HG02938 (cell line): ENCODE results near the gene CELSR3.

Experiments
- ATAC-seq: cut with Tn5 transposase; IDR thresholded peaks from one replicate; pipeline ENCODE4 v1.9.1; 2021; ENCODE audit warnings: mild to moderate bottlenecking, moderate library complexity; ENCODE audit not compliant: unreplicated experiment

CELSR3 gene

DNA sequence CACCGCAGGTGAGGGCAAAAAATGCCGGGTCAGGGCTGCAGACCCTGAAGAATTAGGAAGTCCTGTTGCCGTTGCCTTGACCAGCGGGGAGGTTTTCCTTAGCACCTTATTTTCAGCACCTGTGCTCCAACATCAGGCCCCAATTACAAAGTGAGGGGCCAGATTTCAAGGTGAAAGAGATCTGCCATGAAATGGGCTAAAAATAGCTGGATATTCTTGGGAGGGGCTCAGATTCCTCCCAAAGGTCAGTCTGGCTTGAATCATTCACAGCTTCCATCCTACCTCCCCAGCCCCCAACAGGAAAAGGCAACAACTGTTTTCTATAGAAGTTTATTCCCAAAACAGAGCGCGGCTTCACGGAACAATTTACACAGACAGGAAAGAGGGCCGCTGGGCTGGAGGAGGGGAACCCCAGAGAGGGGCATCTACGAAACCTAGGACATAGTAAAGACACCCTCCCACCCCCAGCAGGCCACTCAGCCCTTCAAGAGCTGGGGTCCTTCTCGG lies 26.5 kb downstream of the CELSR3 start:
- no peak for ATAC-seq

GRCh38 chr3:48635222-48636021 lies 27.3 kb downstream of the CELSR3 start, which contains the start of gene SLC26A6:
TSS of gene SLC26A6 (minus strand) at chr3:48635461. CDS start at chr3:48635393, 68 bp downstream.
- ATAC-seq: peak; percentile 80

DNA sequence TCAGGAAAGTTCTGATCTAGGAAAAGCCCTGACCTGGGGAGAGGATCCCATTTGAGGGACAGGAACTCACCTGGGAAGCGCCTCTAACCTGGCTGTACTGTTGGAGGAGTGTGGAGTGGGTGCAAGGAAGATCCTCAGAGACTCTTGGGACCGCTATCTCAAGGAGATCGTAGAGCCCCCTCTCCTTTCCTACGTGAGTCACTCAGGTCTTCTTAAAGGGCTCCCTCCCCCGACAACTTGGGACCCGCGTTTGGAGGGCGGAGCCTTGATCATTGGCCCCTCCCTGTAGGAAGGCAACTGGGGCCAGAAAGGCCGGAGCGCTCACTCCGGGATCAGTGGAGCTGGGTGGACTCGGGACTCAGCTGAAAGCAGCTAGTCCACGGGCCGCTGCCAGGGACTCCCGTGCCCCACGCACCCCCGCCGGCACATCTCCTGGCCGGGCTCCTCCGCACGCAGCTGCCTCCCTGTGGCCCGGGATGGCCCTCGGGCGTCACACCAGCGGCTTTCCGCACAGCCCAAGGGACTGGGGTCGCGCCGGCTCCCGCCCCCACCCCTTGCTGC lies 27.9 kb downstream of the CELSR3 start:
- peak; percentile 22 for ATAC-seq

GRCh38 chr3:48633743-48634142 lies 28.9 kb downstream of the CELSR3 start:
- ATAC-seq: no peak

- ATAC-seq: no peak
These were observed 29.4 kb downstream of the CELSR3 start for GRCh38 chr3:48633256-48633655.

DNA sequence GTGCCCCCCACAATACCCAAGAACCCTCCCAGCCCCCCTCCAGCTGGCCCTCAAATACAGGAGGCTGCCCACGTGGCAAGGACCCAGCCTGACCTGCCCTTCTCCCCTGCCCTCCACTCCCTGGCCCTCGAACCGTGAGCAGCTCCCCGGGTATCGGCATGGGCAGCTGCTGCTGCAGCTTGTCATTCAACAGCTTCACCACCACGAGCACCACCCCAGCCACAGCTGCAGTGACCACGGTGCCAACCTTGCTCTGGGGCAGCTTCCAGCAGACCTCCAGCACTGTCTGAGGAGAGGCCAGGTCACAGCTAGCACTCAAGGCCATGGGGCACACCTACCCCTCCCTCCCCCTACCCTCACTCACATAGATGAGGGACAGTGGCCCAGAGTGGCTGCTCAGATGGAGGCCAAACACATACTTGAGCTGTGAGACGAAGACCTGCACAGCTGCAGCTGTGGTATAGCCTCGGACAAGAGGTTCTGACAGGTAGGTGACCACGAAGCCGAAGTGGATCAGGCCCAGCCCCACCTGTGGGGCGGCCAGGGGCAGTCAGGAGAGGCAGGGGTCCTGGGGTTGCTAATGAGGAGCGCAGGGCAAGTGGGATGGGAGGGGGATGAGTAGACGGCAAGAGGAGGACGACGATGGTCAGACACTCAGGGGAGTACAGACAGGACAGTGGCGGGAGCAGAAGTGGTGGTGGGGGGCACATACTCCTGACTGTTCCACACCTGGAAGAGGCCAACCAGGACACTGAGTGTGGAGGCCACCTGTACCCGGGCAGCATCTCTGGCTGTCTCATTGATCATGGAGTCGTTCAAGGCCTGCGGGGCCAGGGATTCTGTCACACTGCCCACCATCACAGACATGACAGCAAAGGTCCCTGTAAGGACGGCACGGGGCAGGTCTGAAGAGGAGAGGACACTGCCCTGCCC lies 30.9 kb downstream of the CELSR3 start:
- ATAC-seq: no peak

DNA sequence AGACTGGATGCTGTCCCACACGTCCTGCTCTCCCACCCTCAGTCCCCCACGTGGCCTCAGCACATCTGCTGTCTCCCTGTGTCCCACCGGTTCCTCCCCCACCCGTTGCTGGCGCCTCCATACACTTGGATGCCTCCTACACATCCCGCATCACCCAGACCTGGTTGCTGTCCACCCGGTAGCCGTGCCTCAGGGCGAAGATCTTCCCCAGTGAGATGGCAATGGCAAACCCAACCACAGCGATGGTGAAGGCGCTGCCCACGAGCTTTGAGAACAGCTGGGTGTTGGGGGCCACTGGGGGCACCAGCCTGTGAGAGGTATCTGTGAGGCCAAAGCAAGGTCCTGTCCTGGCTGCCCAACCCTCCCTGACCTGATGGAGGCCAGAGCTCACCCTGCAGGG lies 31.9 kb downstream of the CELSR3 start:
- ATAC-seq: no peak

- ATAC-seq: no peak
These were observed 32.3 kb downstream of the CELSR3 start for GRCh38 chr3:48630407-48630806.

DNA sequence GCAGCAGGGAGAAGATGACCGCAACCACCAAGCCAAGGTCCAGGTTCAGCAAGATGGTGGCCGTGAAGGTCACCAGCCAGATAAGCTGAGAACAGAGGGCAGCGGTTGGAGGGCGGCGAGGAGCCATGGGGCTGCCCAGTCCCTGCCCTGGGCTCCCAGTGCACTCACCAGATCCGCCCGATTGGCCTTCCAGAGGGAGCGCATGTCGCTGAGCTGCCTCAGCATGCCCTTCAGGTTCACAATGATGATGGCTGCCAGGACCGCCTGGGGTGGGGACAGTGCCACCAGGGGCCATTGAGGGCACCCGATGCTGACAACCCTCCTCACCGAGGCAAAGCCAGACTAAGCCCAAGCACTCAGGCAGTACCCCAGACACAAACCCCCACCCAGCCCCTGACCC lies 32.8 kb downstream of the CELSR3 start:
- ATAC-seq: no peak

DNA sequence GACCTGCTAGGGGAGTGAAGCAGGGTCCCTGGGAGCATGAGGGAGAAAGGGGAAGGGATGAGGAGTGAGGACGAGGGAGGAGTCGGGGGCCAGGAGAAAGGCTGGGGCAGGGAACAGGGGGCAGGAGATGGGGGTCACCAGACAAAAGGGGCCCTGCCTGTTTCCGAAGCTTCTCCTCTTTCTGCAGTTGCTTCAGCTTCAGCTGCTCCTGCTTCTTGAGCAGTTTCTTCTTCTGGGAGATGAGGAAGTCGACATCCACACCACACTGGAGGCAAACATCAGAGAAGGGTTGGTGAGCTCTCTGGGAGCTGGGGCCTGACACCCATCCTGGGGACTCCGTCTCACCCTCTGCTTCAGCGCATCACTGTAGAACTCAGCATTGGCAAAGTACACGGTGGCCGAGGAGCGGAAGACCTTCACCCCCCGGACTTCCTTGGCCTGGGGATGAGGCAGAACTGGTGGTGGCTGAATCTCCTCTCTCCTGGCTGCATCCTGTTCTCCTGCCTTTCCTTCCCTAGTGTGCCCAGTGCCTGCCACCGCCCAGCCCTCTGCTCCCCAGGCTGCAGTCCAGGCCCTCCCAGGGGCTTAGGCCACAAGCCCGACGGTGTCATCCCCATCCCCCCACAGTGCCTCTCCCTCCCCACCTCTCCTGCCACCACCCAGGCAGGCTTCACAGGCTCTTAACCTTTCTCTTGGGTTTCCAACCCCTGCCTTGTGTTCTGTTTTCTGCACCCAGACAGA lies 34.2 kb downstream of the CELSR3 start:
- ATAC-seq: no peak

DNA sequence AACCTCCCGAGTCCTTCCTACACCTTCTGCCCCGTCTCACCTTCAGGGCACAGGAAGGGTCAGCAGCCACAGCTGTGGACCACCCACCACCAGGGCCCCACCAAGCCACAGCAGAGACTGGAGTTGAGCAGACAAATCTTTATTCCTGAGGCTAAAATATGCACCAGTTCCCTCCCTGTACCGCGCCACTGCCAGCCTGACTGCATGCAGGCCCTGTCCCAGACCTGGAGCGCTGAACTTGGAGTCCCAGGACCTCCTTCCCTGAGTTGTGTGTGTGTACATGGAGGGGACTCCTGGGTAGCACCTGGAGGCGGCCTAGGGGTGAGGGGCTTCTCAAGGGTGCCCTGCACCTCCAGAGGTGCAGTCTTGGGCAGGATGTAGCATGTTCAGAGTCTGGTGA lies 37.1 kb downstream of the CELSR3 start:
- no peak for ATAC-seq

DNA sequence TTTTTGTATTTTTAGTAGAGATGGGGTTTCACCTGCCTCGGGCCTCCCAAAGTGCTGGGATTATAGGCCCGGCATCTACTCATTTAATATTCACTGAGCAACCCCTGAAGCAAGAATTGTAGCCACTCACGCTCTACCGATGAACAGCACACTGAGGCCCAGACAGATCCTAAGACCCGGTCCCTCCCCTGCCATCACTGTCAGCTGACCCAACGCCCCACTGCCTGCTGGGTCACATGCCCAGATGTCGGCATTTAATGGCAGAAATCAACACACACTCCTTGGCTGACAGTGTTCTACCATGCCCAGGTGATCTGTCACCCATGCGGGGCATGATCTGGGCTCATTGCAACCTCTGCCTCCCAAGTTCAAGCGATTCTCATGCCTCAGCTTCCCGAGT lies 37.9 kb downstream of the CELSR3 start:
- no peak for ATAC-seq

DNA sequence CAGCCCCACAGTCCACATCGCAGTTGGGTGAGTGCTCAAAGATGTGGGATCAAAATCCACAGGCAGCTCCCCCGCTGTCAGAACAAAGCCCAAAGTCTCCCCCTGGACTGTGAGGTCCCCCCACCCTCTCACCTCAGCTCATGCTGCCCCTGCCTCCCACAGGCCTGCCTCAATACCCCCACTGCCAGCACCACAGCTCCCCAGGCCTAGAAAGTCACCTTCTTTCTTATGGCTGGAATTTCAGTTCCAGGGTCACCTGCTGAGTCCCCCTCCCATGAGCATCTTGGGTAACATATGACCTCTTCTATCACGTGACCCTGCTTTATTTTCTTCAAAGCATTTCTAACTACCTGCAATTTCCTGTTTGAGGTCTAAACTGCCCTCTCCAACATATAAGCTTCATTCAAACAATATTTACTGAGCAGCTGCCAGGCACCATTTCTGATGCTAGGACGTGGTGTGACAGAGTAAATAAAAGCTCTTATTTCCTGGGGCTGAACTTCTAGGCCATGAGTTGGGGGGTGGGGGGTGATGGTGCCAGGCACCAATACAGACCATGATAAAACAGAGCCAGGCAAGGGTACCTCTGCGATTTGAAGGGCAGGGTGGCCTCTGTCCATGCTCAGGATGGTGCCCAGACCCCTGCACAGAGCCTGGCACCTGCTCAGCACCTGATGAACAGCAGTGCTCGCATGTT lies 38.7 kb downstream of the CELSR3 start:
- ATAC-seq: no peak

DNA sequence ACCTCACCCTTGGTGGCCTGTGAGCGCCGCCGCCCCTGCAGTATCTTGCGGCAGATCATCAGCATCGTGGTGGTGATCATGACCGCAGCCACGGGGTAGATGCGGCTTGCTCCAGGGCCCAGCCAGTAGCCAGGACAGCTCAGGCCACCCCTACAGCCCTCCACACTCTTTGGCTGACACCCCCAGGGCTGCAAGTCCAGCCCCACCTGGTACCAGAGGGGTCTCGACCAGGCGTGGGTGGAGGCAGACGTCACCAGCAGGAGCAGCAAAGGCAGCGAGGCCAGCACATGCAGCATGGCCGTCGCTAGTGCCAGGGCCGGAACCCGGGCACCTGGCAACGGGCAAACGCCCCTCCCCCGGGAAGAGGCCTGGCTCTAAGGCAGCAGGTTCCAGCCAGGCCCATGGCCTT lies 41.2 kb downstream of the CELSR3 start, which contains the start of gene TMEM89:
TSS of gene TMEM89 (minus strand) at position 309 of the 409 bp plus-strand sequence. CDS start at position 296, 13 bp downstream.
- ATAC-seq: no peak

DNA sequence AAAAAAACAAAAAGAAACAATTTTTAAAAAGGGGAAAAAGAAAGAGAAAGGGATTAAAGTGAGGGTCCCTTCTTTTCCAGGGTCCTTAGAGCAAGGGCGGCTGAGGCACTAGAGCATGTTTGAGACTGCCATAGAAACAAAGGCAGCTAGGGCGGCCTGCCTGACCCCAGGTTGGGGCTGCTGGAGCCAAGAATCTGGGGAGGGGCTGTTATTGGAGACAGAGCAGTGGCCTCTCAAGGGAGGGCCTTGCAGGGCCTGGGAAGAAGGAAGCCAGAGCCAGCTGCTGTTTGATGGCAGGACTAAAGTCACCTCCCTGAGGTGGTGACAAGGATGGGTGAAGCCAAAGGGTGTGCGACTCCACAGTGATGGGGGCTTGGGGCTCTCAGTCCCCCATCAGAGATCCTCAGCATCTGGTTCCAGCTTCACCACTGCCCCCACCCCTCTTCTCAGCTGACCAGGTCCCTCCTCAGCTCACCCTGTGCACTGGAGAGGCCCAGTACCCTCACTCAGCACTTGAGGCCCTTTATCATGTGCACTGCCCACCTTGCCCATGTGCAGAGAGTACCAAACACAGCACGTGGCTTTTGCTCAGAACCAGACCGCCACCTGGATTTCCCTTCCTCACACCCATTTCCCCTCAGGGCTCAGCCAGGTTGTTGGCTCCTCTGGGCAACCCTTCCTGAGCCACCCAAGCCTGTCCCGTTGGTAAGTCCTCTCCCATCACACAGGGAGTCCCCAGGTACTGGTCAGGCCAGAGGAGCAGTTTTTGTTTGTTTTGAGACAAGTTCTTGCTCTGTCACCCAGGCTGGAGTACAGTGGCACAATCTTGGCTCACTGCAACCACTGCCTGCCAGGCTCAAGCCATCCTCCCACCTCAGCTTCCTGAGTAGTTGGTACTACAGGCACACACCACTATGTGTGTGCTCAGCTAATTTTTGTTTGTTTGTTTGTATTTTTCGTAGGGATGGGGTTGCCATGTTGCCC lies 42.9 kb downstream of the CELSR3 start:
- no peak for ATAC-seq

DNA sequence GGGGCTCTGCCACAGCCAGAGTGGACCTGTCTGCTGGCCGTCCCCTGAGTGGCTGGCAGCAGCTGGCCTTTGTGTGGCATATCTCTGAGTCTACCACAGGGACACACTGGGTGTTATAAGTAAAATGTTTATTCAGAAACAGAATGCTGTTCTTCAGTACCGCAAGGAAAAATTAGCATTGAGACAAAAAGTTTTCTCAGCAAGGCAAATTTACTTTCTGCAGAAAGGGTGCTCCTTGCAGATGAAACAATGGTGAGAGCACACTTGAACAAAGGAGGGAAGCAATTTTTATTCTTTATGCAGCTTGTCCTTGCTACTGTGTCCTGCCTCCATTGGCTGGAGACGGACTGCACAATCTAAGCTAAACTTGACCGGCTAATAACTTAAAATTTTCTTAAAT lies 45.1 kb downstream of the CELSR3 start:
- no peak for ATAC-seq

GRCh38 chr3:48614044-48614443 lies 48.6 kb downstream of the CELSR3 start:
- ATAC-seq: no peak

DNA sequence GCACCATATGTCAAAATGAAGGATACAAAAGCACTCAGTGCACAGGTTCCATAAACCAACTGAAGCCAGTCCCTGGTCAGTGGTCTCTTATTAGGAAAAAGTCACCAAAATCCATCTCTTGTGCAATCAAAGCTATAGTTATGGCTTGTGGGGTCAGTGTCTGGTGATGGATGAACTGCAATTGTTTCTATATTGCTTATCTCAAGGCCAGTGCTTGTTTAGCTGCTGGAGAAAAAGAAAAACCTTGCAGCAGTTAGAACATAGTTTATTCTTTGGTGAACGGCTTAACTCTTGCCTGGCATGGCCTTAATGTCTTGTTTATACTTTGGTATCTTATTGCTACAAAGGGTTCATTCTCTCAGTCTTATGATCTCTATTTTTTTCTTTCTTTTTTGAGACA lies 50.4 kb downstream of the CELSR3 start:
- no peak for ATAC-seq
